Activated CD8-positive, alpha-beta memory T cell treated with anti-CD3 and anti-CD28 coated beads, Interleukin-2, amount 50 U/mL, for 1 hour (primary cell): Measurements from ENCODE around the gene CNOT11.
"Not testable (repeated sequence)": the region's sequence is repeated elsewhere in the genome, so short reads cannot be mapped to it uniquely, and the experiment has no call there.

Source experiments
- DNase-seq: peaks from one replicate; pipeline ENCODE4 v3.0.0-alpha.2; 2020; ENCODE audit errors: extremely low read depth

The CNOT11 gene

DNA sequence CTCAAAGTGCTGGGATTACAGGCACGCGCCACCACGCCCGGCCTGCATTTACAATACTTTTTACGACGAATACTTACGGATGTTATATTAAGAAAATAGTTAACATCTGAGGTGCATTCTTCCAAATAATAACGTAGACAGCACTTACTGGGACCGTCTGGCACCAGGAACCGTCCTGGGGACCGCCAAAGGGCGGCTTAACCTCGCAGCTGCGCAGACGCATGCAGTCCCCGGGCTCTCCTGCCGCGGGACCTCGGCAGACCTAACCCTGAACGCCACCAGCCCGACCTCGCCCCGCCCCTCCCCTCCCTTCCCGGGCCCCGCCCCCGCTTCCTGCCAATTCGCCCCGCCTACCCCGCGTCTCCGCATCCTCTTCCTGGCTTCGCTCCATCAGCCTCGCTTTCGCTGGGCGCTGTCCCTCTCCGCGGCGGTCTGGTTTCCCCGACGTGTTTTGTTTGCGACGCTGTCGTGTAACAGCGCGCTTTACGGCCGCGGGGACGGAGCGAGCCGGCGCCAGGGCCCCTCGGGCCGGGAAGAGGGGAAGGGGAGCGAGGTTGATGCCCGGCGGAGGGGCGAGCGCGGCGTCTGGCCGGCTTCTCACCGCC lies at the start of gene CNOT11:
TSS of gene CNOT11 (plus strand) at position 479 of the 605 bp plus-strand sequence. CDS start at position 558, 79 bp downstream.
- peak; percentile 98 for DNase-seq

DNA sequence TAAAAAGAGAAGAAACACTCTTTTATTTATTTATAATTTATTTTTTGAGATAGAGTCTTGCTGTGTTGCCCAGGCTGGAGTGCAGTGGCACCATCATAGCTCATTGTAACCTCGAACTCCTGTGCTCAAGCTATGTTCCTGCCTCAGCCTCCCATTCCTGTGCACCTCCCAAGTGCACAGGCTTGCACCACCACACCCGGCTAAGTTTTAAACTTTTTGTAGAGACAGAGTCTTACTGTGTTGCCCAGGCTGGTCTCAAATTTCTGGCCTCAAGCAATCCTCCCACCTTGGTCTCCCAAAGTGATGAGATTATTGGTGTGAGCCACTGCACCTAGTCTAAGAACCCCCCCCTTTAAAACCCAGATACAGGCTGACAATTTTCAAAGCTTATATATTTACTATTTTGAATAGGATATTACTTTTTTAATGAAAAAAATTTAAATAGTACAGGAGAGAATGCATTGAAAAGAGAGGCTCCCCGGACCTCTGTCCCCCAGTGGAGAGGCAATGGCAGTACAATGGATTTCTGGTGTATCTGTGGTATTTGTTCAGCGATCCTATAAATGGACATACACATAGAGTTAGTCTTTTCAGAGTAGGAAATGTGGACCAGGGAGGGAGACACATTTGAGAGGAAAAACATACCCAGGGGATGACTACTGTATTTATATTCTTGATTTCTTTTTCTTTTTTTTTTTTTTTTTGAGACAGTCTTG lies 48.1 kb upstream of the CNOT11 start:
- no peak for DNase-seq

DNA sequence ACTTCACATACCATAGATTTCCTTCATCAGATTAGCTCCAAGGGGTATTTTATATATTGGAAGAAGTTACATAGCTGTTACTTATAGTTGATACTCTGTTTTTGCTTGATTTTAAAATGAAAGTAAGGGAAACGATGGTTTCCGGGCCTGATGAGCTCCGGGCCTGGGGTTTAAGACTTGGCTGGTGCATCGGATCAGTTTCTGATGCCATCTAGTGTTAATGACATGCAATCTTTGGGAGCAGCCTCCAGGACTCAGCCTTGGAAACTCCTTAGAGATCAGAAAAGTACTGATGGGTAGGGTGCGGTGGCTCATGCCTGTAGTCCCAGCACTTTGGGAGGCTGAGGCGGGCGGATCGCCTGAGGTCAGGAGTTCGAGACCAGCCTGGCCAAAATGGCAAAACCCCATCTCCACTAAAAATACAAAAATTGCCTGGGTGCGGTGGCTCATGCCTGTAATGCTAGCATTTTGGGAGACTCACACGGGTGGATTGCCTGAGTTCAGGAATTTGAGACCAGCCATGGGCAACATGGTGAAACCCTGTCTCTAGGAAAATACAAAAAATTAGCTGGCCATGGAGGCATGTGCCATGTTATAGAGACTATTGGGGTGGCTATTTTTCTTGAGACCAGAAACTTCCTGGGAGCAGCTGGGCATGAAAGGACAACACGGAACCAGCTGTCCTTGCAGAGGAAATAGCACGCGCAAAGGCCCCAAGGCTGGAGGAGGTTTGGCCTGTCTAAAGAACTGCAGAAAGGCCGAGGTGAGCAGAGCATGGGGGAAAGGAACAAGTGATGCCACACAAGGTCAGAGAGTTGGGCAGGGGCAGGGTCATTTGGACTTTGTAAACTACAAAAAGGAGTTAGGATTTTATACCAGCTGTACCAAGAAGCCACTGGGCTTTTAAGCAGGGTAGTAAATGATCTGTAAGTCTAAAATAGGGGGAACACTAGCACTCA lies 46.9 kb upstream of the CNOT11 start:
- DNase-seq, result peak; percentile 11

DNA sequence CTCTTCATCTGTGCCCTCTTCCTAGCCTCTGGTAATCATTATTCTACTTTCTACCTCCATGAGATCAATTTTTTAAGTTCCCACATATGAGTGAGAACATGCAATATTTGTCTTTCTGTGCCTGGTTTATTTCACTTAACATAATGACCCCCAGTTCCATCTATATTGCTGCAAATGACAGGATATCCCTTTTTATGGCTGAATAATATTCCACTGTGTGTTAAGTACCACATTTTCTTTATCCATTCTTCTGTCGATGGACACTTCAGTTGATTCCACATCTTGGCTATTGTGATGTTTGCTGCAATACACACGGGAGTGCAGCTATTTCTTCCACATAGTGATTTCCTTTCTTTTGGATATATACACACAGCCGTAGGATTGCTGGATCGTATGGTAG lies 43.9 kb upstream of the CNOT11 start:
- no peak for DNase-seq

DNA sequence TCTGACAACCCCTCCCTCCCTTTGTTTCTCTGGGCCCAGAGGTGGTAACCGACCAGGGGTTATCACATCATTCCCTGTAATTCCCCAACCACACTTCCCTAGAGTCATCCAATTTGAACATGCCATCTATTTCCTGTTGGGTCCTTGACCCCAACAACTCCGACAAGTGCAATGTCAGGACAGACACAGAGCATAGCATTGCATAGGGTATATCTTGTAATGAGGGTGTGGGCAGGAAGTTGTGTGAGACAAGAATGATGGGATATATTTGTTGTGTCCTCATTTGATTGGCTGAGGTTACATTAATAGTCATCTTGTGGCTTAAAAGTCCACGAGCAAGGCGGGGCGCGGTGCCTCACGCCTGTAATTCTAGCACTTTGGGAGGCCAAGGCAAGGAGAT lies 33.4 kb upstream of the CNOT11 start:
- DNase-seq, result no peak

DNA sequence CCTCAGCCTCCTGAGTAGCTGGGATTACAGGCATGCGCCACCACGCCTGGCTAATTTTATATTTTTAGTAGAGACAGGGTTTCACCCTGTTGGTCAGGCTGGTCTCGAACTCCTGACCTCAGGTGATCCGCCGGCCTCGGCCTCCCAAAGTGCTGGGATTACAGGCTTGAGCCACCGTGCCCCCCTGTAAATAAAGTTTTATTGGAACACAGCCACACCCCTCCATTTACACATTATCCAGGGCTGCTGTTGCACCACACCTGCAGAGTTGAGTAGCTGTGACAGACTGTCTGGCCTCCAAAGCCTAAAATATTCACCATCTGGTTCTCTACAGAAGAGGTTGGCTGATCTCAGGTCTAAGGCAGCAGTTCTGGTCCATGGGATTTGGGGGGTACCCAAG lies 32.6 kb upstream of the CNOT11 start:
- DNase-seq, result not testable (repeated sequence)

DNA sequence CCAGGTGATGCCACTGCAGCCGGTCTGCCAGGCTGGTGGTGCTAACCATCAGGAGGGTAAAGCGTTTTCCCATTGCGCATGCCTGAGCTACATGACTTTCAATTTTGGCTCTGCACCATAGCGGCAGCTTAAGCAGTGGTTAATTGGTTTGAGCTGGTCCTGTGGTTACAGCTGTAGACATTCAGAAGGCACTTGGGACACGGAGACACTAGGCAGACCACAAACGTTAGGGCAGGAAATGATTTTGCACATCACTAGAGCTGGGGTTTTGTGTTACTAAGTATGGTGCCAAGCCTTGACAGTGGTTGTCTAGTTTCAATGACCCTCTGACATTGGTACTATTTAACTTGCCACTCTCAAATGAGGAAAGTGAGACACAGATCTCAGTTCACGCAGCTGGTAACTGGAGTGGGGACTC lies 28.9 kb upstream of the CNOT11 start:
- DNase-seq, result peak; percentile 5

DNA sequence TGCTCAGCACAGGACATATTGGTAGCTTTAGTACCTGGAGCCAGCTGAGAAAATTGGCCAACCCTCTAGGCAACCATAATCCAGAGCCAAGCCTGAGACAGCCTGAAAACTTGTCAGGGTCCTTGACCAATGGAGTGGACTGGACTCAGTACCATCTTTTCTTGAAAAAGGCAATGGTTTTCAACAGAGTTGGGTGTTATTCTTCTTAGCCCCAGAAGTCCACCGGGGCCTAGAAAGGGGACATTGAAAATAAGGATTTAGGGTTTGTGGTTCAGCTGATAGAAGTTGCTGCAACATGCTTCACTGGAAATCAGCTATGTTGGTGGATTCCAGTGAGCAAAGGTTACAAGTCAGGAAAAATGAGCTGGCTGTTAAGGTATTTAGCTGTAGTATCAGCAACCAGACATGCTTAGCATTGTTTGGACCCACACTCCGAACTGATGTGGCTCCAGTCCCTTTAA lies 22.1 kb upstream of the CNOT11 start:
- DNase-seq, result no peak

DNA sequence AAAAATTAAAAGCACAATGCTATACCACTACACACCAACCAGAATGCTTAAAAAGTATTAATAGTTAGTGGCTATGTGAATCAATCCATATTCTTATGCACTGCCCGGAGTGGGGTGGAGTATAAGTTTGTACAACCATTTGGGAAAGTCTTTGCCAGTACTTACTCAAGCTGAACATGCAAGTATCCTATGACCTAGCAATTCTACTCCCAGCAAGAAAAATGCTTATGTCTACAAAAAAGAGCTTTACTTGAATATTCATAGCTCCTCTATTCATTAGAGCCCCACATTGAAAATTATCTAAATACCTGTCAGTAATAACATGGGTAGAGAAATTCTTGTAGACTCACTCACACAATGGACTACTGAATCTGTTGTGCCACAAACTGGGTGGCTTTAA lies 21.4 kb upstream of the CNOT11 start:
- no peak for DNase-seq

DNA sequence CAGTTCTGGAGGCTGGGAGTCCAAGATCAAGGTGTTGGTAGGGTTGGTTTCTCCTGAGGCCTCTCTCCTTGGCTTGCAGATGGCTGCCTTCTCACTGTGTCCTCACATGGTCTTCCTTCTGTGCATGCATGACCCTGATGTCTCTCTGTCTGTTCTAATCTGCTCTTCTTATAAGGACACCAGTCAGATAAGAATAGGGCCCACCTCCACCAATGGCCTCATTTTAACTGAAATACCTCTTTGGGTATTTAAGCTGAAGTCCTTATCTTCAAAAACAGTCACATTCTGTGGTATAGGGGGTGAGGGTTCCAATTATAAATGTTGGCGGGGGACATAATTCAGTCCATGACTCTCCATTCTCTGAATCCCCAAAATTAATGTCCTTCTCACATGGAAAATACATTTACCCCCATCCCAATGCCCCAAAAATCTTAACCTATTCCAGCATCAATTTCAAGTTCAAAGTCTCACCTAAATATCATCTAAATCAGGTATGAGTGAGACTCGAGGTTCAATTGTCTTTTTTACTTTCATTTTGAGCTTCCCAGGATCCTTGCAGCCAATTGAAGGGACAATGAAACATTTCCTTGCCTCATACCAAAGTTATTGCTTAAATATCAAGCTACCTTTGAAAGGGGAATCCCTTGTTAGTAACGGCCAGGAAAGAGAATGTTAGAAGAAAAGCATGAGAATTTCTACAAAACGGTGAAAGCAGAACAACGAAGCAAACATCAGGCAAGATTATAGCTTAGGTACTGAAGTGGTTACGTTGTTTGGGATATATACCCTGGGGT lies 20.6 kb upstream of the CNOT11 start:
- no peak for DNase-seq

DNA sequence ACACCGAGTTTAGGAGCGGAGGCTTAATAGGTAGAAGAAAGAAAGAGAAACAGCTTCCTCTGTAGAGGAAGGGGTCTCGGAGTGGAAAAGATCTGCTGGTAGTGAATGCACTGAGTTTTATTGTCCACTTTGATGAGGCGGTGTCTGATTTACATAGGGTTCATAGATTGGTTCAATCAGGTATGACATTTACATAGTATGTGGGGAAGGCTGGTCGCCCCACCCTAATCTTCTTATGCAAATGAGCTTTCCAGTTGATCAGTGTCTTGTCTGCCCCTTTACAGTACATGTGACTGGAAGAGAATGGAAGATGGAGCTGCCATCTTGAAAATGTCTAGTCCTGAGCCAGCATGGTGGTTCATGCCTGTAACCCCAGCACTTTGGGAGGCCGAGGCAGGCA lies 19.9 kb upstream of the CNOT11 start:
- no peak for DNase-seq

DNA sequence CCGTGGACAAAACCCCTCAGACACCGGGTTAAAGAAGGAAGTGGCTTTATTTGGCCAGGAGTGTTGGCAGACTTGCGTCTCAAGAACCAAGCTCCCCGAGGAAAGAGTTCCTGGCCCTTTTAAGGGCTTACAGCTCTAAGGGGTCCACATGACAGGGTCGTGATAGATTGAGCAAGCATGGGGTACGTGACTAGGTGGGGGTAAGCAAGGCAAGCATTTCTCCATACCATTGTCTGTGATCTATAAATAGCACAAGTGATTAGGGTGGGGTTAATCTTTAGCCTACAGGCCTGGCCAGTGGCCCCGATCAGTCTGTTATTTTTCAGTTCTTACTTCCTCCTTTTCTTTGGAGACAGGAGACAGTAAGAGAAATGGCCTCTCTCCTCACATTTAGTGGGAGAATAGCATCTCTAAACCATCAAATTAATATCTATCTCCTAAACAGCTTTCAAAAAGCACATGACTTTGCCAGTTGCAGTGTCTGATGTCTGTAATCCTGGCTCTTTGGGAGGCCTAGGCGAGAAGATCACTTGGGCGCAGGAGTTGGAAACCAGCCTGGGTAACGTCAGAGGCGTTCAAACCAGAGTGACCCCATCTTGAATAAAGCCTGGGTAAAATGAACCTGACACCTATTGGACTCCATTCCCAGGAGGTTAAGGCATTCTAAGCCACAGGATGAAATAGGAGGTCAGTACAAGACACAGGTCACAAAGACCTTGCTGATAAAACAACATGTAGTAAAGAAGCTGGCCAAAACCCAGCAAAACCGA lies 18.3 kb upstream of the CNOT11 start:
- DNase-seq, result no peak

DNA sequence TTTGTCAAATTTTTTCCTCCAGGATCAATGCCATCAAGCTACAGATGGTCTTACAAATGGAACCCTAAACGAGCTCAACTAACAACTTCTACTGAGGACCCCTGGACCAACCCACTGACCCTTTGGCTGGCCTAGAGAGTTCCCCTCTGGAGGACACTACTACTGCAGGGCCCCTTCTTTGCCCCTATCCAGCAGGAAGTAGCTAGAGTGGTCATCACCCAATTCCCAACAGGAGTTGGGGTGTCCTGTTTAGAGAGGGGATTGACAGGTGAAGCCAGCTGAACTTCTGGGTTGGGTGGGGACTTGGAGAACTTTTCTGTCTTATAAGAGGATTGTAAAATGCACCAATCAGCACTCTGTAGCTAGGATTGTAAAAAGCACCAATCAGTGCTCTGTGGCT lies 16.7 kb upstream of the CNOT11 start:
- not testable (repeated sequence) for DNase-seq

DNA sequence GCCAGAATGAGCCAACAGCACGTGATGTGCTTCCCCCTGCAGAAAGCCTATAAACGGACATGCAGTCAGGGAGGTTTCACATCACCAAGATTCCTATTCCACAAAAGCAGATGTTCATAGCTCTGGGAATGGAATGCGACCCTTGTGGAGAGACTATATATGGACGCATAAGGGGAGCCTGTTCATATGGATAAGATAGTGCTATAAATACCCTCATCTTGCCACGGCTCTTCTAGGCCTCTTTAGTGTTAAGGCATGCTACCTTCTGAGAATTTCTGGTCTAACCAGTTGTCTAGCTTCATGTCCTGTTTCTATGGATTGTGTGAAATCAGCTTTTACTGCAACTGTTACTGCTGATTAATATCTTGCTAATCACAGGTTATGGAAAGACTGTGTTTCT lies 14.7 kb upstream of the CNOT11 start:
- DNase-seq, result not testable (repeated sequence)

DNA sequence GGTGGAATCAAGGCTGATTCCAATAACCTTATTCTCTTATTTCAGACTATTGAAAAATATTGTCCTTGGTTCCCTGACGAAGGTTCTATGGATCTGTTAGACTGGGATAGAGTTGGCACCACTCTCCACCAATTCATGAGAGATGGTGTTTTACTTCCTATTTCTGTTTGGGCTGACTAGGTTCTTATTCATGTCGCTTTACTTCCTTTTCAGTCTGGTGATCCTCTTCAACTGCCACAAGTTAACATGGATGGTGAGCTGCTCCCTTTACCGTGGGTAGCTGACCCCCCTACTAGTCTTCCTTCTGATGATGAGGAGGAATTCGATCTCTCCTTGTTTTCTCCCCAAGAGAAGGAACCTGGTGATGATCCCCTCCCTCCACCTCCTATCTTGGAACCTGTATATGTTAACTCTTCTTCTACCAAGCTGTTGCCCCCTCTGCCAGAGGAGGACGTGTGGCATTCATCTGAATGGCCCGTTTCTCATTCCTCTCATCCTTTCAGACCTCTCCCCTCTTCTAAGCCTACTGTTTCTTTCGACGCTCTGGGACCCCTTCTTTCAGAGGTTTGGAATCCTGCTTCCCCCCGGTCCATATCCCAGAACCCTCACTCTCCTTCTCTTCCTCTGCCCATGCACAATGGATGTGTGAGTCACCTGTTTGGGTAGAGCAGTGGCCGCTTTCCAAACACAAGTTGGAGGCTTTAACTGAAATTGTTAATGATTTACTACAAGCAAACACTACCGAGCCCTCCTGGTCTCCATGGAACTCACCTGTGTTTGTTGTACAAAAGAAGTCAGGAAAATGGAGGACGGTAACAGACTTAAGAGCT lies 13.5 kb upstream of the CNOT11 start:
- no peak for DNase-seq

DNA sequence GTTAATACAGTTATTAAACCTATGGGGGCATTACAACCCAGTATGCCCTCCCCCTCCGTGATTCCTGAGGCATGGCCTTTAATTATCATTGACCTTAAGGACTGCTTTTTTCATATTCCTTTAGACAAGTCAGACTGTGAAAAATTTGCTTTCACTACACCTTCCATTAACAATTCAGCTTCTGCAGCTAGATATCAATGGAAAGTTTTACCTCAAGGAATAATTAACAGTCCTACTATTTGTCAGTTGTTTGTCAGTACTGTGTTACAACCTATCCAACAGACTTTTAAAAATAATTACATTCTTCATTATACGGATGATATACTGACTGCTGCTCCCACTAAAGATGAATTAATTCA lies 12.9 kb upstream of the CNOT11 start:
- not testable (repeated sequence) for DNase-seq

DNA sequence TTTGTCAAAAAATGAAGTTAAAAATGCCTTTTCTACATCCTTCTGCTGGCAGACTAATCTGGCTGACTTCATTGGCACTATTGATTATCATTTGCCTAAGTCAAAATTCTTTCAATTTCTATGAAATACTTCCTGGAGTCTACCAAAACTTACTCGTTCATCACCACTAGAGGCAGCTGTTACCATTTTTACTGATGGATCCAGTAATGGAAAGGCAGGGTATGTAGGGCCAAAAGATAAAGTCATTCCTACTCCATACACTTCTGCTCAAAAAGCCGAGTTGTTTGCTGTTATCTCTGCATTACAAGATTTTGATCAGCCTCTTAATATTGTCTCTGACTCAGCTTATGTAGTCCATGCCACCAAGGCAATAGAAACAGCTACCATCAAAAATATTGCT lies 12.0 kb upstream of the CNOT11 start:
- not testable (repeated sequence) for DNase-seq

DNA sequence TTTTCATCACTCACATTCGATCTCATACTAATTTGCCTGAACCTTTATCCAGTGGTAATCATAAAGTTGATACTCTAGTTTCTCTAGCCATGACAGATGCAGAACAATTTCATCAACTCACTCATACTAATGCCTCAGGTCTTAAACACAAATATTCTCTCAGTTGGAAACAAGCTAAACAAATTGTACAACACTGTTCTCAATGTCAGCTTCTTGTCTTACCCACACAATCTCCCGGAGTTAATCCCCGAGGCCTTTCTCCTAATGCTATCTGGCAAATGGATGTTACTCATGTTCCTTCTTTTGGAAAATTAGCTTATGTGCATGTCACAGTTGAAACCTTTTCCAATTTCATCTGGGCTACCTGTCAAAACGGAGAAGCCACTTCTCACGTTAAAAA lies 11.5 kb upstream of the CNOT11 start:
- no peak for DNase-seq

DNA sequence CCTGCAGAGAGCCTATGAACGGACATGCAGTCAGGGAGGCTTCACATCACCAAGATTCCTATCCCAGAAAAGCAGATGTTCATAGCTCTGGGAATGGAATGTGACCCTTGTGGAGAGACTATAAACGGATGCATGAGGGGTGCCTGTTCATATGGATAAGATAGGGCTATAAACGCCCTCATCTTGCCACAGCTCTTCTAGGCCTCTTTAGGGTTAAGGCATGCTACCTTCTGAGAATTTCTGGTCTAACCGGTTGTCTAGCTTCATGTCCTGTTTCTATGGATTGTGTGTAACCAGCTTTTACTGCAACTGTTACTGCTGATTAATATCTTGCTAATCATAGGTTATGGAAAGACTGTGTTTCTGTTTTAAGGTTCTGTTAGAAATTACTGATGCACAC lies 8.3 kb upstream of the CNOT11 start:
- DNase-seq, result not testable (repeated sequence)

DNA sequence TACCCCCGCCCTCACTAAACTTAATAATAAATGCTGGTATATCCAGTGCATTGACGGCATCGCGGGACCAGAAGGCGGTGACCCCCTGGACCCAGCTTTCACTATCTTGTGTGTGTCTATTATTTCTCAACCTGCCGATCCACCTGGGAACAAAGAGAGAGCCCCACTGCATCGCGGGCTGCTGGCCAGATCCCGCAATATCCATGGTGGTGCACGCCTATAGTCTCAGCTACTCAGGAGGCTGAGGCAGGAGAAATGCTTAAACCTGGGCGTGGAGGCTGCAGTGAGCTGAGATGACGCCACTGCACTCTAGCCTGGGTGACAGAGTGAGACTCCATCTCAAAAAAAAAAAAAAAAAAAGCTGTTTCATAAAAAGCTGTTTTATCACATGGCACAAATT lies 7.8 kb upstream of the CNOT11 start:
- not testable (repeated sequence) for DNase-seq
